GM19099 (cell line): ENCODE measurements around the gene TTC13.

Experiments
- POLR2A ChIP-seq: IDR thresholded peaks from 3 replicates; pipeline ENCODE4 v1.6.1; 2011; ENCODE audit warnings: low read depth; ENCODE audit not compliant: insufficient read length; ENCODE audit errors: extremely low read depth

The TTC13 gene

GRCh38 chr1:231000639-231001038 lies 22.0 kb upstream of the TTC13 start:
- no peak for TF ChIP-seq POLR2A

GRCh38 chr1:231000201-231000600 lies 21.5 kb upstream of the TTC13 start:
- no peak for TF ChIP-seq POLR2A

- no peak for TF ChIP-seq POLR2A
Observed at GRCh38 chr1:230994860-230995259, 16.2 kb upstream of the TTC13 start.

- no peak for TF ChIP-seq POLR2A
Observed at GRCh38 chr1:230992100-230992774, 13.6 kb upstream of the TTC13 start.

GRCh38 chr1:230987448-230987847 lies 8.8 kb upstream of the TTC13 start:
- no peak for TF ChIP-seq POLR2A

- TF ChIP-seq POLR2A = no peak
Observed at GRCh38 chr1:230986976-230987375, 8.3 kb upstream of the TTC13 start.

GRCh38 chr1:230985711-230986110 lies 7.0 kb upstream of the TTC13 start:
- TF ChIP-seq POLR2A = no peak

- TF ChIP-seq POLR2A = no peak
Observed at GRCh38 chr1:230983811-230984210, 5.2 kb upstream of the TTC13 start.

- TF ChIP-seq POLR2A = no peak
Observed at GRCh38 chr1:230982696-230983095, 4.0 kb upstream of the TTC13 start.

GRCh38 chr1:230979952-230980351 lies 1.3 kb upstream of the TTC13 start:
- TF ChIP-seq POLR2A = no peak

GRCh38 chr1:230979389-230979716 lies 692 bp upstream of the TTC13 start:
- no peak for TF ChIP-seq POLR2A

GRCh38 chr1:230977761-230978490 lies 735 bp downstream of the TTC13 start:
- TF ChIP-seq POLR2A = no peak

GRCh38 chr1:230976825-230977747 lies 1.6 kb downstream of the TTC13 start:
- no peak for TF ChIP-seq POLR2A

GRCh38 chr1:230976360-230976759 lies 2.3 kb downstream of the TTC13 start:
- no peak for TF ChIP-seq POLR2A

- TF ChIP-seq POLR2A = no peak
Observed at GRCh38 chr1:230975636-230976035, 3.0 kb downstream of the TTC13 start.
